GM21723 (cell line): ENCODE results near the gene LMF1.
"Not testable (repeated sequence)": the region's sequence is repeated elsewhere in the genome, so short reads cannot be mapped to it uniquely, and the experiment has no call there.

ENCODE experiments used
- ATAC-seq: cut with Tn5 transposase; IDR thresholded peaks from one replicate; pipeline ENCODE4 v1.9.1; 2021; ENCODE audit warnings: mild to moderate bottlenecking, moderate library complexity; ENCODE audit not compliant: unreplicated experiment

LMF1 gene

DNA sequence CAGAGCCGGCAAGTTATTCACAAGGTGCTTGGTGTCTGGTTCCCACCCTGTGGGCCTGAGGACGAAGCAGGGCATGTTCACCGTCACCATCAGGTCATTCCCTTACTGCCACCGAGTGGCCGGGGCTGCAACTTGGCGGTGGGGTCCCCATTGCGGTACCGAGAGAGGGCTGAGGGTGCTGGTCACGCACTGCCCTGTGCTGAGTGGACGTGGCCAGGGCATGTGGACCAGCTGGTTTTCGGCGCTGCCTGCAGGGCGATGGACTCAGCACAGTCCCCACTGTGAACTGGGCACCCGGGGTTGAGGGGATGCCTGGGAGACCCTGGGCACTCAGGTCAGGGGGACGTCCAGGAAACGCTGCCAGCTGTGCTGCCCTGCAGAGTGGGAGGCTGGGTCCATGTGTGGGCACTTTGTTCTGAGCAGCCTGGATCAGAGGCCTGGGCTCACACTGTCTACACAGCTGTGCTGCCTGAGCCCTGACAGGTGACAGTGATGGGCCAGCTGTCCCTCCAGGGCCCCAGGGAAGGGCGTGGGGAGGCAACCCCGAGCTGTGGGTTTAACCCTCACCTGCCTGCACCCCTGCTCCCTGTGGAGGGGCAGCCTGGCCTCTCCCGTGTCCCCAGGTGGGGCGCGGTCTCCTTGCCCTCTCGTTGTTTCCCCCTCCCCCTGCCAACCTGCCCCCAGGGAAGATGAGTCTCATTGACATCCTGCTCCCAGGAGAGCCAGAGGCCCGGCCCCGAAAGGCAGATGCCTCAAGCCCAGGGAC is 131.0 kb downstream of the LMF1 start:
- no peak for ATAC-seq

DNA sequence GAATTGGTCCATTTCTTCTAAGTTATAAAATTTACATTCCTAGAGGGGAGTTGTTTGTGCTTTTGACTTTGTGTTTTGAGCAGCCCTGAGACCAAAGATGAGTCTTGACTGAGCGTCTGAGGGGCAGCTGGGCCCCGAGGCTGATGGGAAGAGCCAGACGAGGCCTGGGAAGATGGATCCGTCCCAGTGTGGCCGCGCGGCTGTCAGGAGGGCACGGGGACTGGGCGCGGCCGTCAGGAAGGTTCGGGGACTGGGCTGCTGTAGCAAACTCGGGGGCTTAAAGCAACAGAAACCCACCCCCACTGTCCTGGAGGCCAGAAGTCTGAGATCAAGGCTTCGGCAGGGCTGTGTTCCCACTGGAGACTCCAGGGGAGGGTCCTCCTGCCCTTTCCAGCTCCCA is 132.0 kb downstream of the LMF1 start:
- ATAC-seq = no peak

DNA sequence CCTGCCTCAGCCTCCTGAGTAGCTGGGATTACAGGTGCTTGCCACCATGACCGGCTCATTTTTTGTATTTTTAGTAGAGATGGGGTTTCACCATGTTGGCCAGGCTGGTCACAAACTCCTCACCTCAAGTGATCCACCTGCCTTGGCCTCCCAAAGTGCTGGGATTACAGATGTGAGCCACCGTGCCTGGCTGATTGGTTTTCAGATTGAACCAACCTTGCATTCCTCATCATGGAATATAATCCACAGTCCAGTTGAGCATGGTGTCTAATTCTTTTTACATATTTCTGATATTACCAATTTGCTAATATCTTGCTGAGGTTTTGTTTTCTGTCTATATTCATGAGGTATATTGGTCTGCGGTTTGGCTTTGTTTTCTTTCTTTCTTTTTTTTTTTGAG is 134.0 kb downstream of the LMF1 start:
- ATAC-seq = not testable (repeated sequence)

DNA sequence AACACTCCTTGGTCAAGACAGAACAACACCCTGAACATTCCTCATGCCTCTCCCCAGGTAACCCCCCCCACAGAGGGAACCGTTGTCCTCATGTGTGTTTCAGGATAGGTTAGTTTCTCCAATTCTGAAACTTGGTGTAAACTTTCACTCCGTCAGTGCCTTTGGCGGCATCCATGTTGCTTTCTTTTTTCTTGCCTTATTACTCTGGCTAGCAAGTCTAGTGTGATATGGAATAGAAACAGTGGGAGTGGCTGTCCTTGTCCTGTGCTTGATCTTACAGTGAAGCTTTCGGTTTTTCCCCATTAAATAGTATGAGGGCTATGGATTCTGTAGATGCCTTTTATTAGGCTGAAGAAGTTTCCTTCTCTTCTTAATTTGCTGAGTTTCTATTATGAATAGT is 134.6 kb downstream of the LMF1 start:
- ATAC-seq = no peak

DNA sequence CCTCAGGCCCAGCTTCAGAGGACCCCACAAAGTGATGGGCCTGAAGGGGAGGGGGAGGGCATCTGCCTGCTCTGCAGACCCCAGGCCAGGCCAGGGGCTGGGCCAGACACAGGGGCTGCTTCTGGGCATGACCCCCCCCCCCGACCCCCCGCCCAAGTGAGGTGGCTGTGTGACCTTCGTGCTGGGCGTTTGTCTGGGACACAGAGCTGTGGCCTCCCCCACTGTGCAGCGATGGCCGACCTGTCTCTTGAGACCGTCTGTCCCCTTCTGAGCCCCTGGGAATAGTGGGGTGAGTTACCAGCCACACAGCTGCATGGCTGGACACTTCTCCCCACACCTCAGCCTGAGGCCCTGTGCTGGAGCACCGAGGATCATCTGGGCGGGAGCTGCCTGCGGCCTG is 135.4 kb downstream of the LMF1 start:
- no peak for ATAC-seq

DNA sequence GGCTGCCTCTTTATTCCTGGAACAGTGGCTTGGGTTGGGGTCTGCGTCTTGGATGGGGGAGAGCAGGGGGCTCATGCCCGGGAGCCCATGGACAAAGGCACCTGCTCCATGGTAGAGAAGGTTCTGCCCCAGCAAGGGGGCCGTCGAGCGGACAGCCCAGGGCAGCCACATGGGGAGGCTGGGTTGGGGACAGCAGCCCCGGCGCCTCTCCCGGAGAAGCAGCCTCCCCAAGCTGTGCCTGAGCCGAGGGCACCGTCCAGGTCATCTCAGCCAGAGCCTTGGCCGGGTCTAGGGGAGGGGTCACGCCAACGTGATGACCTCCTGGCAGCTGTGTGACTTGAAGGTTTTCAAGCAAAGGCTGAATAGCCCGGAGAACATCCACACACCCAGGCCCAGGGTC is 137.4 kb downstream of the LMF1 start:
- ATAC-seq = no peak

DNA sequence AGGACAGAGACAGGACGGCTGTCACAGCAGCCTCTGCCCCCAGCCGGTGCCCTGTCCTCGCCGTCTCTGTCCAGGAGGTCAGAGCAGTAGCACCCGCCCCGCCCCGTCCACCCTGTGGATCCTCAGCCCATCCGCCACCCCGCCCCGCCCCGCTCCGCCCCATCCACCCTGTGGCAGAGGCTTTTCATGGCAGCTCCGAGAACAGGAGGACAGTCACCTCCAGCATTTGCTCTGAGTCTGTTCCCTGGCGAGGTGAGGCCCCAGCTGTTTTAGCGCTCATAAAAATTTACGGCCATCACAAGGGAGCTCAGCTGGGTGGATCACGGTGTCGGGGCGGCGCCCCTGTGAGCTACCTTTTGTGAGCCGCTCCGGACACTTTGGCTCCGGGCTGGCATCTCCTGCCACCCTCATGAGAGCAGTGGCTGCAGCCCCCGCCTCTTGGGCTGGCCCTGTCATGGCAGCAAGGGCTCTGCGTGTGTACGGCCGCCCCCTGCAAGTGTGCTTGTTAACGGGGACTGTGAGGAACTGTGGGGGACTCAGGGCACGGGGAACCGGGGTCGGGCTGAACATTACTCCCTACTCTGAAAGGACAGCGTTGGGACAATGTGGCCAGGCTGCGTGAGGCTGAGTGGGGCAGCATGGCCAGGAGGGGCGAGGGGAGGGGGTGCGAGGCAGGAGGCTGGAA is 138.0 kb downstream of the LMF1 start:
- no peak for ATAC-seq

DNA sequence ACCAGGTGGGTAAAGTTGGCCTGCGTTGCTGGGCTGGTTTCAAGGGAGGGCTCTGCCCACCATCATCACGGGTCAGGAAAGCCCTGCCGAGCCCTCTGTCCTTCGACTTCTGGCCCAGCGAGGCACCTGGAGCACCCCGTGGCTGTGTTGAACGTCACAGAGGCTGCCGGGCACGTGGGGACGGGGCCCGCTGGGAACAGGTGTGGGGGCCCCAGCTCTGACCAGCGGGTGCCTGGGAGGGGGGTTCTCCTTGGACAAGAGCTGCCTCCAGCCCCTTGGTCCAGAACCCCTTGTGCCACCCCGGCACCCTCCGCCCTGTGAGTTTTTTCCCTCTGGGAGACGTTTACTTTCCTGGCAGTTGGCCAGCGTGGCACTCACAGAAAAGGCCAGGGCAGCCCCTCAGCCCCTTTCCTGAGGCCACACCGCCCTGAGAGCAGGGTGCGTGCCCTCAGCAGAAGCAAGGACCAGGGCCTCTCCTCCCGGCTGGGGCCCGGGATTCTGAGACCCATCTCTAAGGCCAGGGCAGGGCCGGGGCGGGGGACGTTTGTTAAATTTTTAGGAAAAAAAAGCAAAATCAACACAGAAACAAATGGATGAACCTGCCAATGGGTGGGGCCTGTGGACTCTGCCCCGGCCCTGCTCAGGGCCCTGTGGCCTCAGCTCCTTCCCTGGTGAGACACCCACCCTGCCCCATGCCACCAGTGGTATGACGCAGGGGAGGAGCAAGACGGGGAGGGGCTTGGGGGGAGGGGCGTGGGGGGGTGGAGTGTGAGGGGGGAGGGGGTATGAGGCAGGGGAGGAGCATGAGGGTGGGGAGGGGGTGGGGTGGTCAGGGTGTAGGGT is 139.0 kb downstream of the LMF1 start:
- no peak for ATAC-seq

DNA sequence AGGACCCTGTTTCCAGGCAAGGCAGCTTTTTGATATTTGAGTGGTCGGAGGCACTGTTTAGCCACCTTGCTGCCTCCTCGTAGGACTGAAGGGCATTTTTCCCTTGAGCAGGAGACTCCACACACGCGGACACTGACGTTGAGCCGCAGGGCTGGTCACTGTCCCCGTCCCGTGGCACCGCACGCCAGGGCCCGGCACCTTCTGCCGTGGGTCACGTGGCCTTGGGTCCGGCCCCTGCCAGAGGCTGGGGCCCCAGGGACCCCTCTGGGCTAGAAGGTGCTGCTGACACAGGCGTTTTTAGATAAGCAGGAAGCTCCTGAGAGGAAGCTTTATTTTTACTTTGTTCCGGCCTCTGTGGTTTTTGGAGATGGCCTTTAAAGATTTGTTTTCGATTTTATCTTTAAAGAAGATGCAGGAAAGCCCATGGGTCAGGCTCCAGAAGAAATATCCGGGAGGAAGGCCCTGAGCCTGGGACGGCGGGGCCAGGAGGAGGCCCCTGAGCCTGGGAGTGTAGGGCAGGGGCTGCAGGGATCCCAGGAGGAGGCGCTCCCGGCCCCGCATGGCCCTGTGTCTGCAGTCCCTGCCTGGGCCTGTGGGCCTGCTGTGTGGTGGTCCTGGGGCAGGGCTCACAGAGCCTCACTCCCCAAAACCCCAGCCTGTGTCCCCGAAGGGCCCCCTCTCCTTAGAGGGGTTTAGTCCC is 139.8 kb downstream of the LMF1 start:
- ATAC-seq = no peak

DNA sequence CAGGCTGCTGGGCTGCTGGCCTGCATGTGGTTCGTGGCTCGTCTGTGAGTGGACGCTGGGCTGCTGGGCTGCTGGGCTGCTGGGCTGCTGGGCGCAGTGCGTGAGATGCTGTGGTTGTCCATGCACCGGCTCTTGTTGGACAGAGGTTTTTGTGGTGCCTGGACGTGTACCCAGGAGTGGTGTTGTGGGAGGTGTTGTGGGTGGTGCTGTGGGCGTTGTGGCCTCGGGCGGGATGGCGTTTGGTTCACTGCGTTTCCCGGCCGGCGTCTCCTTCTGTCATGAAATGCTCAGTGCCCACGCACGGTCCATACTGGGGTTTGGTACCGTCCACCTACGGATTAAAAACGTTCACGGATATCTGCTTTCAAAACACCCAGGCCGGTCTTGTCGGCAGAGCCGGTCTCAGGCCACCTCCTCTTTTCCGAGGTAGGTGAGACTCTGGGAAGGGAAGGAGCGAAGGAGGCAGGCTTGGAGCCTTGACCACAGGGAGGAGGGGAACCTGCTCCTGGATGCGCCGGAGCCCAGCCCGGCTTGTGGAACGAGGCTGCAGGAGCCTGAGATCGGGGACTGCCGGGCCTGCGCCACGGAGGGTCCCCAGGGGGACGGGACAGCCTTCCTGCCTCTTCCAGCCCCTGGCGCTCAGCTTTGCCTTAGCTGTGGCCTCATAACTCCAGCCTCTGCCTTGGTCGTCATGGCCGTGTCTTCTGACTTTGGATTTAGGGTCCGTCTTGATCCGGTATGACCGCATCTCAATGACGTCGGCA is 140.5 kb downstream of the LMF1 start:
- no peak for ATAC-seq

DNA sequence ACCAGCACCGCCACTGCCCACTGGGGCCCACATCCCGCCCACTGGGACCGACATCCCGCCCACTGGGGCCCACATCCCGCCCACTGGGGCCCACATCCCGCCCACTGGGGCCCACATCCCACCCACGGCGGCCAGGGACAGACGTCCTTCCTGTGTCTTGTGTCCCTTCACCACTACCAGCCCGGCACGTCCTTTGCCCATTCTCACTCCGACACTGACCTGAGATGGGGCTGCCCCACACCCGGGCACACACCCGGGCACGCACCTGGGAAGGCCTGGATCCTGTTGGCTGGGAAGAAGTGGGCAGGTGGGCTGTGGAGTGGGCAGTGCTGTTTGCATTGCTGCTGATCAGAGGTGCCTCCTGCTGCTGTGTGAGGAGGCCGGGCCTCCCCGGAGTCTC is 141.9 kb downstream of the LMF1 start:
- ATAC-seq = no peak

DNA sequence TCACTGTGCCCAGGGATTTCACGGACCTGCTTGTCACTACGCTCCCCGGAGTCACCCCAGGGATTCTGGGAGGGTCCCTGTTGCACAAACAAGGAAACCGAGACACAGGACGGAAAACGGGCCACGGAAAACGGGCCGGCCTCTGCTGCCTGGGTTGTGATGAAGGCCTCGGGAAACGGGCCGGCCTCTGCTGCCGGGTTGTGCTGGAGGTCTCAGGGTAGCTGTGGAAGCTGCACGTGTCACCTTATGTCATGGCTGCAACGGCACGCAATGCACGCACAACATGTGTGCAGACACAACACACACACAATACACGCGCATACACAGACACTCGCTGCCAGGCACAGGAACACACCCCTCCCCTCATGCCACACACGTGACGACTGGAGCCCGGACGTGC is 143.3 kb downstream of the LMF1 start:
- no peak for ATAC-seq

DNA sequence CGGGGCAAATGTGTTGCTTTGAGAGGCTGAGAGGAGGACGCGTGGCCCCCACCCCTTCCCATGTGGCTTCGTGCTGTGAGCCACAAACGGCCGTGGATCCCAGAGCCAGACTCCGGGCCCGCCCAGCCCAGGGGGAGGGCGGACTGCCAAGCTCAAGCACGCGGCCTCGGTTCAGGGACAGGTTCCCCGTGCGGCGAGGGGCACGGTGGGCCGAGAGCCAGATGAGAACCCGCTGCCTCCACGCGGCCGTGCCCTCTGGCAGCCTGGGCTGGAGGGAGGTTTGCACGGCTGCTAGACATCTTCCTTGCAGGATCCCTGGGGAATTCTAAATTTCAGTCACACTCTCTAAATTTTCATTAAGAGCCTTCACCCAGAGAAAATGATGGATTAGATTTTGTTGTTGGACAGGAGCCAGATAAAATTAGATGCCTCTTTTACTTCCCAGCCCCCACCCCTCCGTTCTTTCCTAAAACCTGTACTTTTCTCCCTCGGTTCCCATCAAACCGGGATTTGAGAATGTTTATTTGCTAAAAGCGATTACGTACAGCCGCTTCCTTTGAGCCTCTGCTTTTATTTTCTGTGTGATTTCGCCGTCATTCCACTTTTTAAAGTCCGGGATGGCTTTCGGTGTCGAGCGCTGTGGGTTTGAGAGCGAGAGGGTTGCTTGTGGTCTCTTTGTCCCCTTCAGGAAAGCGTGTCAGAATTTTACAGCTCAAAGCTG is 145.3 kb downstream of the LMF1 start:
- no peak for ATAC-seq

DNA sequence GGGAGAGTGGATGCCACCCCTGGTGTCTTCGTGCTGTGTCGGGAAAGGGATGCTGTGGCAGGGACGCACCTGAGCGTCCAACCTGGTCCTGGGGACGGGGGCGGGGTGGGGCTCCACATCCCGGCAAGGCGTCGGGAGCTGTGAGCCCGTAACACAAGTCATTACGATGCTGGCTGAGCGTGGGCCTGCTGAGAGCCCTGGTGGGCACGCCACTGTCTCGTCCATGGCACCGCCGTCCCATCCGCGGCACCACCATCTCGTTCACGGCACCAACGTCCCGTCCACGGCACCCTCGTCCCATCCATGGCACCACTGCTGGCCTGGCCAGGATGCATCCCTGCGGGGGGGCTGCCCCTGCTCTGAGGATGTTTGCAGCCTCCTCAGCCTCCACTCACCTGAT is 146.2 kb downstream of the LMF1 start:
- no peak for ATAC-seq

DNA sequence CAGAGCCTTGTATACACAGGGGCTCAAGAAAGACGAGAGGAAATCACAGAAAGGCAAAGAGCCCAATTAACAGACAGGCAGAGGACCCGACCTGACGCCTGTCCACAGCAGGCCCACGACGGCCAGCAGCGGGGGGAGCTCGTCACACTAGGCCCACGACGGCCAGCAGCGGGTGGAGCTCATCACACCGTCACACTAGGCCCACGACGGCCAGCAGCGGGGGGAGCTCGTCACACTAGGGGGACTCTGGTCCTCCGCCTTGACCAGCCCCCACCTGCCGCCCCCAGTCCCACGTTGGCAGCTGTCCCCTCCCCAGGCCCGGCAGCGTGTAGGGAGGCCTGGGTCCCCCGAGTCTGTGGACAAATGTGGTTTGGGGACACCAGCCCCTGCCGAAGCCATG is 146.6 kb downstream of the LMF1 start:
- ATAC-seq = no peak

DNA sequence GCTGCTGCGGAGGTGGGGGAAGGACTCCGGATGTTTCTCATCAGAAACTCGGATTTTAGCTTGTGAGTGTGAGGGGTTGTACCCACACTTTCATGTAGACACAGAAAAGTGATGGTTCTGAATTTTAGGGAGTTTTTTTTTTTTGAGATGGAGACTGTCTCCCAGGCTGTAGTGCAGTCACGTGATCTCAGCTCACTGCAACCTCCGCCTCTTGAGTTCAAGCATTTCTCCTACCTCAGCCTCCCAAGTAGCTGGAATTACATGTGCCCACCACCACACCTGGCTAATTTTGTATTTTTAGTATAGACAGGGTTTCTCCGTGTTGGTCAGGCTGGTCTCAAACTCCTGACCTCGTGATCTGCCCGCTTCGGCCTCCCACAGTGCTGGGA is 147.9 kb downstream of the LMF1 start:
- ATAC-seq = no peak

DNA sequence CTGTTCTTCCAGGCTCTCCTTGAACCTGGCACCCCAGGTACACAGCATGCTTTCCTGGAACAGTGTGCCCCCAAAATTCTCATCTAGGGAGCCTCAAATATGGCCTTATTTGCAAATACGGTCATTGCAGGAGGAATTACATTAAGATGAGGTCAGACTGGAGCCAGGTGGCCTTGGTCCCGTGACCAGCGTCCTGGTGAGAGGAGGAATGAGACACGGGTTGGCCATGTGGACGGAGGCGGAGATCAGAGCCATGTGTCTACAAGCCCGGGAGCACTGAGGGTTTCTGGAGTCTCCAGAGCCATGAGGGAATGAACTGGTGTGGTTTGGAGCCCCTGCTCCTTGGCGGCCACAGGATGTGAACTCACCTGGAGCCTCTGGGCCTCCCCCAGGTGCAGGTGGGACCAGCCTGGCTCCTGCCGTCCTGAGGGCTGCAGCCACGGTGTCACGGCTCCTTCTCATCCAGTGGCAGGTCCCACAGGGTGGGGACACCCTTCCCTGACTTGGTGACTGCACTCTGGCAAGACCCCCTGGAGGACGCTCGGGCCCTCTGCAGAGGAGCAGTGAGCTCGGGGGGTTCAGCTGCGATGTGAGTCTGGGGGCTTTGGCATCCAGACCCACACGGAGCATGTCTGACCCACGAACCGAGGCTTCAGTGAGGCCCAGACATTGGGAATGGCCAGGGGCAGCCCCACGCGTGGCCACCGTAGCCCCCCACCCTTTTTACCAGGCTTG is 148.4 kb downstream of the LMF1 start:
- no peak for ATAC-seq

DNA sequence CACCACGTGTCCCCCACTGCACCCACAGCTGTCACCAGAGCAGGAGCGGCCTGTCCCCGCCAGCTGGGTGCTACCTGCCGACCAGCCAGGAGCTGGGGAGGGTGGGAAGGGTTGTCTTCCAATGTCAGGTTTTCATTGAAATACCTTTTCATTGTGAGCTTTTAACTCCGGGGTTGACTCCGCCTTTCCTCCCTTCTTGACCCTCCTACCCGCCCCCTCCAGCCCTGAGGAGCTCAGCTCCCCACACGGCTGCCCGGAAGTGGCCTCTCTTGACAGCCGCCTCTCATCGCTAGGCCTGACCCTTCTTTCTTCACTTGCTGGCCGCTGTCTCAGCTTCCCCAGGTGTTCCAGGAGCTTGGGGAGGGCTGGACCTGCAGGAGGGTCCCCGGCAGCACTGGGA is 149.0 kb downstream of the LMF1 start:
- ATAC-seq = no peak

DNA sequence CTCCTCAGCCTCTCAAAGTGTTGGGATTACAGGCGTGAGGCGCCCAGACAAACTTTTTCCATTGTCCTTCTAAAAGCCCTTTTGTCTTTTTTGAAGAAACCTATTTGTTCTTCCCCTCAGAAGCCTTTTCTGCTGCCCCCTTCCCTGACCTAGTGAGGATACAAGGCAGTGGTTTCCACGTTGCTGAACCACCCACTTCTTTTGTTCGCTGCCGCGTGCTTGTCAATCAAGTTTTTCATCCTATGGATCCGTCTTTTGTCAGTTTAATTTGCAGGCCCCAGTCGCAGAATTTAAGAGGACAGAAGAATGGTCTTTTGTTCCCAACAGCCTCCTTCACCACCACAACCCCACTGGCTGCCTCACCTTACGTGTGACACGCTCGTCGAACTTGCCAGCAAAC is 150.0 kb downstream of the LMF1 start:
- no peak for ATAC-seq
